Heart right ventricle (tissue), 16 donors: ENCODE results near the gene CACNA1B. TPM values are rescaled to one million over a fixed set of nuclear protein-coding genes. Genes with fewer than 3 reads are reported as not detected.

ENCODE experiments used
- ATAC-seq, 8 donors: fragments of 200-7000 bp; cut with Tn5 transposase; one replicate each; pipeline ENCODE4 v1.9.1; 2020; ENCODE audit warnings: mild to moderate bottlenecking in 8 of 8, moderate library complexity in 8 of 8, moderate number of reproducible peaks in 1 of 8
- DNase-seq, 2 donors: peaks; one replicate each; pipeline ENCODE4 v3.0.0-alpha.2; 2020
- H3K27ac ChIP-seq, 10 donors: fragments of 200-600 bp; sonication (generic) in 2 of 10; one replicate each; pipeline versions ENCODE4 v1.5.0 to v1.8.0; 2020 to 2022; ENCODE audit warnings: mild to moderate bottlenecking in 3 of 10
- H3K27me3 ChIP-seq, 7 donors: fragments of 200-600 bp; one replicate each; pipeline ENCODE4 v1.8.0; 2021 to 2022; ENCODE audit warnings: mild to moderate bottlenecking in 2 of 7
- H3K36me3 ChIP-seq, 9 donors: fragments of 200-600 bp; sonication (generic) in 1 of 9; one replicate each; pipeline versions ENCODE4 v1.5.0 to v1.8.0; 2020 to 2022; ENCODE audit warnings: mild to moderate bottlenecking in 2 of 9
- H3K4me1 ChIP-seq, 9 donors: fragments of 200-600 bp; sonication (generic) in 1 of 9; one replicate each; pipeline versions ENCODE4 v1.5.0 to v1.8.0; 2020 to 2022; ENCODE audit warnings: mild to moderate bottlenecking in 4 of 9
- H3K4me3 ChIP-seq, 10 donors: fragments of 200-600 bp; sonication (generic) in 2 of 10; one replicate each; pipeline versions ENCODE4 v1.5.0 to v1.8.0; 2020 to 2022; ENCODE audit warnings: mild to moderate bottlenecking in 7 of 10, moderate library complexity in 2 of 10
- H3K9me3 ChIP-seq, 11 donors: fragments of 200-600 bp in 10 of 11; sonication (generic) in 2 of 11; one replicate each; pipeline versions ENCODE4 v1.5.0 to v1.8.0; 2013 to 2022; ENCODE audit warnings: mild to moderate bottlenecking in 2 of 11, control low read depth in 1 of 11, moderate library complexity in 1 of 11
- CTCF ChIP-seq, 9 donors: fragments of 200-600 bp; sonication (generic) in 2 of 9; IDR thresholded peaks; one replicate each; pipeline versions ENCODE4 v1.5.0 to v1.8.0; 2021 to 2022; ENCODE audit warnings: antibody characterized with exemption in 9 of 9, mild to moderate bottlenecking in 5 of 9, moderate library complexity in 1 of 9
- WGBS, 2 donors: extraction: QIAGEN DNeasy Blood & Tissue Kit; methylation state at CpG; one replicate each; pipeline ENCODE4 v1.1.7; 2013; ENCODE audit warnings: inconsistent platforms in 1 of 2; 5-methylcytosine and 5-hydroxymethylcytosine counted together
- intact Hi-C, 10 donors: fragments of 100-400 bp; cut with DNase I; formaldehyde crosslinking; loops; one replicate each; pipeline versions ENCODE4 v1.11.1 to v1.14.2; 2022
- polyA plus RNA-seq, 2 donors: library from polyadenylated mRNA; stranded (reverse); fragments of 200-250 nt; gene quantifications; one replicate each; pipeline ENCODE4 v1.2.3, GENCODE V29; 2013
- total RNA-seq, 10 donors: library from RNA; stranded (reverse); fragmentation: NEBNext Ultra II Directional in 3 of 10; extraction: Animal tissue kit (Norgen Biotek cat#: 25700) in 3 of 10; gene quantifications; one replicate each; pipeline versions ENCODE4 v1.2.1 to v1.2.4, GENCODE V29; 2021 to 2023
- donor health status: Arrhythmogenic right ventricular cardiomyopathy.
- donor health status: ischemic (EF 13 %, LVEDD 7.1; RV severe dilation, severe dysfunction).
- donor health status: healthy with polysubstance abuse.
- donor health status: DM: no; HTN: yes; CAD: no.
- donor health status: DM: no; HTN: no; CAD: no.
- donor health status: ischemic (EF 25% LVEDD 6.9; RV normal size, moderate dysfunction).
- donor health status: ischemic (EF 25% LVEDD 5.7; RV mildly dilated, moderate dysfunction).
- donor health status: healthy.
- donor health status: DM: yes; HTN: yes; CAD: no.
- donor health status: Ischemic cardiomyopathy.
- donor health status: ischemic (EF 35%, LVEDD 5.7; RV mildly dilated, moderate dysfunction).
- donor health status: nonischemic (EF 11% LVEDD 7.7; RV severe dilation, severe dysfunction).
- donor health status: DM: yes; HTN: yes; CAD: no.
- donor health status: PGD.
- donor health status: ischemic (EF 29% LVEDD 5.4; RV normal size, mild dysfunction).
- donor health status: nonischemic (EF 23%, LVEDD 6.1; RV moderate dilation, normal function).

CACNA1B gene
- total and polyA plus RNA-seq, 12 donors = under 0.01 to 0.66 (median 0.15) TPM; not detected in 1

GRCh38 chr9:137865581-137866145 is 11.9 kb upstream of the CACNA1B start:
- intact Hi-C loops = no loop called here
- no peak for TF ChIP-seq CTCF (IDR thresholded peaks at IDR 0.05)
- H3K36me3 ChIP-seq = no peaks in the 10 kb centered on the region
- H3K27ac ChIP-seq = no peak overlapping the region
- peaks cover 0 to 6% (median 0%) of the 10 kb centered on the region in 9 donors for H3K4me1 ChIP-seq
- H3K27me3 ChIP-seq = peaks cover 0 to 38% (median 25%) of the 10 kb centered on the region in 7 donors
- DNase-seq (no peak), ATAC-seq (no peak)
- peaks cover 0 to 28% (median 5%) of the 10 kb centered on the region in 11 donors for H3K9me3 ChIP-seq
- H3K4me3 ChIP-seq = no peak overlapping the region
- 45 to 62% methylated on average over 18 of the region's 18 CpGs for WGBS, 2 donors

GRCh38 chr9:137866226-137867141 is 11.1 kb upstream of the CACNA1B start:
- Histone ChIP-seq H3K36me3 (no peaks in the 10 kb centered on the region), H3K27me3 (peaks cover 0 to 38% (median 25%) of the 10 kb centered on the region in 7 donors), H3K4me3 (no peak overlapping the region), H3K27ac (no peak overlapping the region), H3K4me1 (peaks cover 0 to 6% (median 0%) of the 10 kb centered on the region in 9 donors), H3K9me3 (peaks cover 0 to 21% (median 0%) of the 10 kb centered on the region in 11 donors)
- intact Hi-C loops = no loop called here
- ATAC-seq (no peak), DNase-seq (no peak)
- TF ChIP-seq CTCF (IDR thresholded peaks at IDR 0.05) = no peak
- 38 to 41% methylated on average over 21 of the region's 21 CpGs for WGBS, 2 donors

GRCh38 chr9:137870432-137870831 is 7.2 kb upstream of the CACNA1B start:
- H3K27ac ChIP-seq = no peak overlapping the region
- H3K4me1 ChIP-seq = peaks cover 0 to 6% (median 0%) of the 10 kb centered on the region in 9 donors
- DNase-seq (no peak), ATAC-seq (no peak)
- H3K4me3 ChIP-seq = no peak overlapping the region
- WGBS, 2 donors = 70 to 96% methylated on average over 3 of the region's 3 CpGs
- TF ChIP-seq CTCF (IDR thresholded peaks at IDR 0.05) = no peak
- peaks cover 0 to 15% (median 0%) of the 10 kb centered on the region in 11 donors for H3K9me3 ChIP-seq
- H3K27me3 ChIP-seq = peaks cover 0 to 47% (median 25%) of the 10 kb centered on the region in 7 donors
- H3K36me3 ChIP-seq = no peaks in the 10 kb centered on the region
- intact Hi-C loops = no loop called here

- Histone ChIP-seq H3K36me3 (no peaks in the 10 kb centered on the region), H3K27me3 (peaks cover 6 to 51% (median 37%) of the 10 kb centered on the region in 7 donors), H3K9me3 (peaks cover 0 to 15% (median 0%) of the 10 kb centered on the region in 11 donors), H3K4me1 (no peaks in the 10 kb centered on the region), H3K4me3 (no peak overlapping the region), H3K27ac (no peak overlapping the region)
- 81 to 83% methylated on average over 10 of the region's 10 CpGs for WGBS, 2 donors
- DNase-seq = no peak
- intact Hi-C loops = no loop called here
- no peak for TF ChIP-seq CTCF (IDR thresholded peaks at IDR 0.05)
- ATAC-seq = no peak
These were observed 5.3 kb upstream of the CACNA1B start for GRCh38 chr9:137872296-137872695.
